ENCODE measurements around the gene ERG.

ERG gene

GRCh38 chr21:38330666-38331065, 167.6 kb downstream of the ERG start:
- no peak overlapping the region for H3K4me3 ChIP-seq (IDR thresholded peaks at IDR 0.05; ENCODE audit: insufficient read depth, low read depth, low read length)
- H3K79me2 ChIP-seq (ENCODE audit: insufficient read depth, low read depth) = no peaks in the 10 kb centered on the region
- H4K20me1 ChIP-seq (ENCODE audit: insufficient read depth) = no peaks in the 10 kb centered on the region
- H3K4me2 ChIP-seq = no peak overlapping the region
- no peak for TF ChIP-seq CTCF (conservative IDR thresholded peaks at IDR 0.05; ENCODE audit: low read depth, low read length)
- H3K4me1 ChIP-seq (ENCODE audit: low read depth, poor library complexity, severe bottlenecking) = no peaks in the 10 kb centered on the region
- H2AFZ ChIP-seq (ENCODE audit: low read depth) = no peak overlapping the region
- no peak overlapping the region for H3K9ac ChIP-seq
- no peaks in the 10 kb centered on the region for H3K27me3 ChIP-seq (ENCODE audit: insufficient read depth, low read depth)
- no peaks in the 10 kb centered on the region for H3K36me3 ChIP-seq (ENCODE audit: insufficient read depth)
- H3K27ac ChIP-seq = no peak overlapping the region

Data from KMS-11 (cell line).